GM21717 (cell line): ENCODE results near the gene RPS6KA1.

Source experiments
- ATAC-seq: cut with Tn5 transposase; IDR thresholded peaks from one replicate; pipeline ENCODE4 v1.9.1; 2021; ENCODE audit warnings: mild to moderate bottlenecking, moderate library complexity; ENCODE audit not compliant: unreplicated experiment

RPS6KA1 gene

GRCh38 chr1:26531651-26532131 lies 2.1 kb downstream of the RPS6KA1 start:
- no peak for ATAC-seq

GRCh38 chr1:26533951-26534509 lies 4.5 kb downstream of the RPS6KA1 start:
- no peak for ATAC-seq

GRCh38 chr1:26535201-26535600 lies 5.6 kb downstream of the RPS6KA1 start:
- no peak for ATAC-seq

GRCh38 chr1:26536081-26536480 lies 6.5 kb downstream of the RPS6KA1 start:
- no peak for ATAC-seq

DNA sequence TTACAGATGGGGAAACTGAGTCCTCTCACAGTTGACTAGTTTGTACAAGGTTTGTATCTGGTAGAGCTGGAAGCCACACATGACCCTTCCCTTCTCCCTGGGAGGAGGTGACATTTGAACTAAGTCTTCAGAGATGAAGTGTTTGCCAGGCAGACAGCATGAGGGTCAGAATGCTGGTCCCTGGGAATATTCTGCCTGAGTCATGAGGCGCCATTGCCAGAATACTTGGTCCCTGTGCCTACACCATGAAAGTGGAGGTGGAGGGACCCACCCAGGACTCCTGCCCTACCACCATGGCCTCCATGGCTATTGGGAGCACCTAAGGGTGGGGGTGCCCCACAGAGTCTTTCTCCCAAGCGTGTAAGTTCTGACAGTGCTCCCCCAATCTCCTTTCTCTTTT lies 7.0 kb downstream of the RPS6KA1 start:
- no peak for ATAC-seq

- no peak for ATAC-seq
Observed at GRCh38 chr1:26537951-26538352, 8.4 kb downstream of the RPS6KA1 start.

GRCh38 chr1:26538480-26539412 lies 9.2 kb downstream of the RPS6KA1 start:
- no peak for ATAC-seq

GRCh38 chr1:26539722-26540121 lies 10.2 kb downstream of the RPS6KA1 start:
- no peak for ATAC-seq

DNA sequence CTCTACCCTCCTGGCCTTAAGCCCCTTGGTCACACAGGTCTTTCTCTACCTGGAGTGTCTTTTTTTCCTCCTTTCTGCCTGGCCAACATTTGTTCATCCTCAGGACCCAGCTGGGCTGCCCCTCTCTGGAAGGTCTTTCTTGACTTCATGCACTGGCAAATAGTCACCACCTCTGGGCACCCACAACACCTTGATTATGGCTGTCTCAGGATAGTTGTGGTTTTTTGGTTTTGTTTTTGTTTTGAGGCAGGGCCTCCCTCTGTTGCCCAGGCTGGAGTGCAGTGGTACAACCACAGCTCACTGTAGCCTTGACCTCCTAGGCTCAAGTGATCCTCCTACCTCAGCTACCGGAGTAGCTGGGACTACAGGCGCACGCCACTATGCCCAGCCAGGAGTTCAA lies 10.8 kb downstream of the RPS6KA1 start:
- no peak for ATAC-seq

DNA sequence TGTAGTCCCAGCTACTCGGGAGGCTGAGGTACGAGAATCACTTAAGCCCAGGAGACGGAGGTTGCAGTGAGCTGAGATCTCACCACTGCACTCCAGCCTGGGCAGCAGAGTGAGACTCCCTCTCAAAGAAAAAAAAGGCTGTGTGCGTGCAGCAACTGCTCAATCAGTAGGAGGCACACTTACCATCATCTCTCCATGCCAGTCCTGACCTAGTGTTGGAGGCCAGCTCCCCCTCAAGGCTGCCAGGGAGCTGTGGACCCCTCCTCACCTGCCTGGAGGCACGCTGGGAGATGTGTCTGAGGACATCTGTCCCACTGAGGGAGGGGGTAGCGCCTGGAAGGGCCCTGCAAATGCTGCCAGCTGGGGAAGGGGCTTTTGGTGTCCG lies 11.9 kb downstream of the RPS6KA1 start:
- no peak for ATAC-seq

DNA sequence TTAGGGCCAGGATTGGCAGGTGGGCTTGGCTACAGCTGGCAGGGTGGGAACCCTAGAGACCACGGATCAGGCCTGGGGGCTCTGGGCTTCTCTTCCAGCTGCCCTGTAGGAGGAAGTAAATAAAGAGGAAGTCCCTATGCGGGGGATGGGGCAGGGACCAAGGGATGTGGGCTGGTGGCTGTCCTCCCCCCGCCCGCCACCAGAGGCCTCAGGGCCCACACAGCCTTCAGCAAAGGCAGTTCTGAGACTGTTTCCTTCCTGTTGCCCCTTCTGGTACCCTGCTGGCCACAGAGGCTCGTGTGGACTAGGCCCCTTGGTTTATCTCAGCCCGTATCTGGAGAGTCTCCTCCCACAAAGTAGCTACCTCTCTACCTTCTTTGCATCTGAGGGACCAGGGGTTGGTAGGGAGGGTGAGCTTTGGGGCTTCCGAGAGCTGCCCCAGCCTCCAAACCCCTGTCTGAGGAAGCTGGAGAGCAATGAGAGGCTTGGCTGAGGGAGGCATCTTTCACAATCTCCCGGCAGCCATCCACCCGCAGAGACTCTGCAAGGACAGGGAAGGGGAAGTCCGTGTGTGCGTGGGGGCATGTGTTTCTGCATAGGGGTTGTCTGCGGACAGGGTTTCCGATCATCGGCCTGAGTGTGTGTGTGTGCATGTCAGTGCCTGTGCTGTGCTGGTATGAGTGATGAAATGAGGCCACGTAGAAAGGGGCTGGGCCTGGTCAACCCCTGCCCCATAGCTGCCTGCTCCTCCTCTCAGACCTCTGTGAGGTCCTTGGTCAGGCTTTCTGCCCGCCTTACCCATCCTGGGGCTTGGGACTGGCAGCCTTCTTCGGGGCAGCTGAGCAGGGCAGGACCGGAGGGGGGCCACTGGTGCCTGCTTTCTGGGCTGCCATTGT lies 12.5 kb downstream of the RPS6KA1 start:
- peak; percentile 51 for ATAC-seq

DNA sequence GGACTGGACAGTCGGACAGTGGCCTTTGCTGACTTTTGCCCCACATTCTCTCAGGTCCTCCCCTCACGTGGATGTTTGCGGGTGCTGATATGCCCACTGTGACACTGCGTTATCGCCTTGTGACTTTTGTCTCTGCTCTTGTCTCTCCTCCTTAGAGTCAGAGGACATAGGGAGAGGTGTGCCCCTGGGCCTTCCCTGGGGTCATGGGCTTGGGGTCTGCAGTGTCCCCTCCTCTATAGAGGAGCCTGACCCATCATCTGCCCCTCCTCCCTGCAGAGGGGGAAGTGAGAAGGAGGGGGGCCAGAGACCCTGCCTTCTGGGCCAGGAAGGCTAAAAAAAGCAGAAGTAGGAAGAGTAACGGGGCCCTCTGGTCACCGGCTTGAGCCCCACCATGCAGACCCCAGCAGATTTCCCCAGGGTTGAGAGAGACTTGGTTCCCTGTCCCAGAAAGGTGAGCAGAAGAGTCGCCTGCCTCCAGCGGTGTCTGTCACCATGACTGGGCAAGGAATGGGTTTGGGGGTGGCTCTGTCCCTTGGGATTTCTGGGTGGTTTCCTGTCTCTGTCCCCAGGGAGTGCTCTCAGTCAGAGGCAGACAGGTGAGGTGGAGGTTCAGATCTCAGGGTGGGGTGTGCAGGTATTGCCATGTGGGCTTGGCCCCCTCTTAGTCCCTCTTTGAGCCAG lies 13.3 kb downstream of the RPS6KA1 start:
- ATAC-seq, result no peak

DNA sequence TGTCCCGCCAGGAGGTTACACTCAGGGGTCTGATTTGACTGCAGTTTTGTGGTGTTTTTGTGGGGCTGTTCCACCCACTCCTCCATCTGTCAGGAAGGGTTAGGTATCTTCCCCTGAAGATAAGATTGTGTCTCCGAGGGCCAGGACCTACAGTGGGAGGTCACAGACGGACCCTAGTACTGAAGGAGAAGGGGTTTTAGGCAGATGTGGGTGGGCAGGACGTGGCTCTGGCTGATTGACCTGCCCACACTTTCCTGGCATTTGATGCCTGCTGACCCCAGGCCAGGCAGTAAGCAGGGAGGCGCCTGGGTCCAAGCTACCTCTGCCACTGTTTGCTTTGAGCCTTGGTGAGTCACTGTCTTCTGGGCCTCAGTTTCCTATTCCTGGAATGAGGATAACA lies 13.9 kb downstream of the RPS6KA1 start:
- no peak for ATAC-seq

DNA sequence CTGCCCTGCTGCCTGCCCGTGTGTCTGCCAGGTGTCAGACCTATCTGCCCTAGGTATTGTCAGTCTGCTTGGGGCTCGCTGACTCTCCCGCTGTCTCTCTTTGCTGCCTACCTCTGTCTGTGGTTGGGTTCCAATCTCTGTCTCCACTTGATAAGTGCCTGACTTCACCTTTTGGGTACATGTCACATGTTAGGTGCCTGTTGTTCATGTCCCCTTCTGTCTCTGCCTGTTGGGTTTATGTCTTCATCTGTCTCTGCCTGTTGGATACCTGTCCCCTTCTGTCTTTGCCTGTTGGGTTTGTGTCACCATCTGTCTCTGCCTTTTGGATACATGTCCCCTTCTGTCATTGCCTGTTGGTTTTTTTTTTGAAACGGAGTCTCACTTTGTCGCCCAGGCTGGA lies 14.6 kb downstream of the RPS6KA1 start:
- no peak for ATAC-seq

- ATAC-seq, result no peak
Observed at GRCh38 chr1:26545969-26546323, 16.4 kb downstream of the RPS6KA1 start.

DNA sequence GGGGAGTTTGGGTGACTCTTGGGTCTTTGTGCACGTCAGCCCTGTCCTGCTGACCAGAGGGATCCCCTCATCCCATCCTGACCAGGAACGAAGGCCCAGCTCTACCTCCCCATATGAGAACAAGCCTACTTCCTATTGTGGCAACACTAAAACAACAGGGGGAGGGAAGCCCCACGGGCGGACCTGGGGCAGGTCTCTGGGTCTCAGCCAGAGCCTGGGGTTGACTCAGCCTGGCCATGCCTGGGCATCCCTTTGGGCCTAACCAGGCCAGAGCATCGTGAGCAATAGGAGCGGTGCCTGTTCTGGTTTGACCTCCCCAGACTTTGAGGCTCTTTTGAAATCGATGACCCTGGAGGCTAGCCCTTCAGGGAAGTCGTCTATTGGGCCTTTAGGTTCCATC lies 16.8 kb downstream of the RPS6KA1 start:
- ATAC-seq, result no peak

GRCh38 chr1:26546819-26547218 lies 17.3 kb downstream of the RPS6KA1 start:
- no peak for ATAC-seq

DNA sequence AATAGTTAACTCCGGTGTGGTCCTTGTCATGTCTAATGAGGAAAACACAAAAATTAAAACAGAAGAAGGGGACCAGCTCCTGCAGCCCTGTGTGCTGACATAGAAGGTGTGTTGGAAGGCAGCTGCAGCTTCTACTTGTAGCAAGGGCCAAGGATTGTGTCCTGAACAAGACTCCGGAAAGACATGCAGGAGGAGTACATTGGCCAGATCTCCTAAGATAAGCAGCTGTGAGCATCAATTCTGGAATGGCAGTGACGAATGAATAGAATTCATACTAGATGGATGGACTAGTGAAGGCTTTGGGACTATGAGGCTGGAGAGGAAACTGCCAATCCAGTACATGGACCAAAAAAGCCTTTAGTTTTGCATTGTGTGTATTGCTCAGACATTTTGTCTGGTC lies 19.3 kb downstream of the RPS6KA1 start:
- no peak for ATAC-seq

DNA sequence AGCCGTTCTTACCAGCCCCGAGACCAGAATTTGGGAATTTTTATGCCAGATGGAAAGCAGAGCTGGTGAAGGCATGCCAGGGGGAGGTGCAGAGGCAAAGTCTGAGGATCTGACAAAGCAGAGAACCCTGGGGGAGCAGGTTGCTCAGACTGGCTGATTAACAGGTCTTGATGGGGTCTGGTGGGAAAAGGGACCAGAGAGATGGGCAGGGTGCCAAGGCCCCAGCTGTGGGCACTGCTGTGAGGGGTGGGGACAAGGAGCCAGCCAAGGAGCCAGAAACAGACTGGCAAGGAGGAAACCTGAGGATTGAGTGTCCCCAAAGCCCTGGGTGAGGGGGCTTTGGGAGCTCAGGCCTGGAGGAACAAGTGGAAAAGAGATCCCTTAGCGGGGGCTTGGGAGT lies 21.4 kb downstream of the RPS6KA1 start:
- no peak for ATAC-seq

GRCh38 chr1:26552720-26553119 lies 23.2 kb downstream of the RPS6KA1 start:
- no peak for ATAC-seq
